HUES48 (cell line): ENCODE measurements around the gene LAMB2.
A peak's percentile ranks its signal among the peaks of the same experiment; 100 is the strongest.

Experiments used
- H3K27ac ChIP-seq: one replicate; pipeline ENCODE4 v1.7.0; 2013; ENCODE audit warnings: low read depth, low read length, inconsistent platforms
- H3K27me3 ChIP-seq: 2 replicates; pipeline ENCODE4 v1.6.1; 2013; ENCODE audit warnings: mild to moderate bottlenecking, low read length; ENCODE audit not compliant: control insufficient read depth, insufficient read depth
- H3K36me3 ChIP-seq: 2 replicates; pipeline ENCODE4 v1.6.1; 2013; ENCODE audit warnings: low read length; ENCODE audit not compliant: control insufficient read depth, insufficient read depth
- H3K4me1 ChIP-seq: 2 replicates; pipeline ENCODE4 v1.6.1; 2013; ENCODE audit warnings: mild to moderate bottlenecking, low read length; ENCODE audit not compliant: control insufficient read depth, insufficient read depth
- H3K4me3 ChIP-seq: 2 replicates; pipeline ENCODE4 v1.5.1; 2013; ENCODE audit warnings: mild to moderate bottlenecking, low read depth, low read length
- H3K9ac ChIP-seq: 2 replicates; pipeline ENCODE4 v1.6.1; 2013; ENCODE audit warnings: mild to moderate bottlenecking, low read depth, low read length, moderate library complexity
- H3K9me3 ChIP-seq: 2 replicates; pipeline ENCODE4 v1.6.1; 2013; ENCODE audit warnings: low read length; ENCODE audit not compliant: control insufficient read depth, insufficient read depth

The LAMB2 gene

GRCh38 chr3:49120438-49121131 is 12.3 kb downstream of the LAMB2 start, which contains the start of gene USP19:
TSS of gene USP19 (minus strand) at chr3:49120823. CDS start at chr3:49119145, 1,678 bp downstream.
- no peaks in the 10 kb centered on the region for H3K27me3 ChIP-seq
- peaks cover 72% of the 10 kb centered on the region for H3K36me3 ChIP-seq
- no peaks in the 10 kb centered on the region for H3K4me1 ChIP-seq
- peak within 1 kb of the TSS; percentile 96 for H3K27ac ChIP-seq
- peak within 1 kb of the TSS; percentile 94 for H3K9ac ChIP-seq
- H3K4me3 ChIP-seq = peak within 1 kb of the TSS; percentile 97
- H3K9me3 ChIP-seq = no peaks in the 10 kb centered on the region

GRCh38 chr3:49120096-49120437 is 12.8 kb downstream of the LAMB2 start:
- peak overlapping the region; percentile 96 for H3K27ac ChIP-seq

GRCh38 chr3:49119439-49119838 is 13.4 kb downstream of the LAMB2 start:
- H3K4me3 ChIP-seq = peak overlapping the region; percentile 97
- H3K27ac ChIP-seq = no peak overlapping the region
- H3K36me3 ChIP-seq = peaks cover 75% of the 10 kb centered on the region
- H3K9me3 ChIP-seq = no peaks in the 10 kb centered on the region
- no peaks in the 10 kb centered on the region for H3K4me1 ChIP-seq
- H3K9ac ChIP-seq = no peak overlapping the region; the same call in 1 of the 2 replicates
- no peaks in the 10 kb centered on the region for H3K27me3 ChIP-seq

More at GRCh38 chr3:49120096-49120437, 12.8 kb downstream of the LAMB2 start:
- H3K9me3 ChIP-seq = no peaks in the 10 kb centered on the region
- peaks cover 74% of the 10 kb centered on the region for H3K36me3 ChIP-seq
- H3K9ac ChIP-seq = peak overlapping the region; percentile 94
- H3K4me1 ChIP-seq = no peaks in the 10 kb centered on the region
- H3K4me3 ChIP-seq = peak overlapping the region; percentile 97
- H3K27me3 ChIP-seq = no peaks in the 10 kb centered on the region

- no peak overlapping the region for H3K9ac ChIP-seq
- no peaks in the 10 kb centered on the region for H3K27me3 ChIP-seq
- no peak overlapping the region for H3K4me3 ChIP-seq
- H3K27ac ChIP-seq = no peak overlapping the region
- H3K36me3 ChIP-seq = peaks cover 75% of the 10 kb centered on the region
- H3K9me3 ChIP-seq = no peaks in the 10 kb centered on the region
- no peaks in the 10 kb centered on the region for H3K4me1 ChIP-seq
These were observed 13.8 kb downstream of the LAMB2 start for GRCh38 chr3:49119036-49119435.

- H3K9ac ChIP-seq = no peak overlapping the region
- no peak overlapping the region for H3K27ac ChIP-seq
- H3K27me3 ChIP-seq = no peaks in the 10 kb centered on the region
- no peaks in the 10 kb centered on the region for H3K4me1 ChIP-seq
- peaks cover 96% of the 10 kb centered on the region for H3K36me3 ChIP-seq
- H3K9me3 ChIP-seq = no peaks in the 10 kb centered on the region
- no peak overlapping the region for H3K4me3 ChIP-seq
These were observed 20.6 kb downstream of the LAMB2 start for GRCh38 chr3:49112262-49112661.

GRCh38 chr3:49111347-49111746 is 21.5 kb downstream of the LAMB2 start:
- Histone ChIP-seq H3K9ac (no peak overlapping the region), H3K4me1 (no peaks in the 10 kb centered on the region), H3K36me3 (peaks cover 88% of the 10 kb centered on the region), H3K27ac (no peak overlapping the region), H3K4me3 (no peak overlapping the region), H3K9me3 (no peaks in the 10 kb centered on the region), H3K27me3 (no peaks in the 10 kb centered on the region)

GRCh38 chr3:49110780-49111179 is 22.1 kb downstream of the LAMB2 start:
- Histone ChIP-seq H3K9ac (no peak overlapping the region), H3K27ac (no peak overlapping the region), H3K36me3 (peaks cover 82% of the 10 kb centered on the region), H3K9me3 (no peaks in the 10 kb centered on the region), H3K27me3 (no peaks in the 10 kb centered on the region), H3K4me1 (no peaks in the 10 kb centered on the region), H3K4me3 (no peak overlapping the region)

- Histone ChIP-seq H3K4me1 (0 out of 2 replicates have a peak, but pooled peaks cover 4% of the 10 kb centered on the region), H3K4me3 (no peak overlapping the region), H3K9ac (no peak overlapping the region), H3K9me3 (no peaks in the 10 kb centered on the region), H3K36me3 (peaks cover 63% of the 10 kb centered on the region), H3K27ac (no peak overlapping the region), H3K27me3 (no peaks in the 10 kb centered on the region)
These were observed 24.5 kb downstream of the LAMB2 start for GRCh38 chr3:49108346-49108745.

GRCh38 chr3:49104427-49105291 is 28.2 kb downstream of the LAMB2 start, which contains the start of gene QARS1:
TSS of gene QARS1 (minus strand) at chr3:49104757. CDS start at chr3:49104733, 24 bp downstream.
- Histone ChIP-seq H3K4me1 (0 out of 2 replicates have a peak, but pooled peaks cover 4% of the 10 kb centered on the region), H3K4me3 (peak within 1 kb of the TSS; percentile 90), H3K36me3 (peaks cover 66% of the 10 kb centered on the region), H3K9ac (peak within 1 kb of the TSS; percentile 96), H3K27me3 (no peaks in the 10 kb centered on the region), H3K9me3 (no peaks in the 10 kb centered on the region), H3K27ac (peak within 1 kb of the TSS; percentile 98)

- Histone ChIP-seq H3K4me1 (0 out of 2 replicates have a peak, but pooled peaks cover 4% of the 10 kb centered on the region), H3K36me3 (peaks cover 66% of the 10 kb centered on the region), H3K9me3 (no peaks in the 10 kb centered on the region), H3K4me3 (peak overlapping the region; percentile 90), H3K9ac (peak overlapping the region; percentile 96), H3K27me3 (no peaks in the 10 kb centered on the region), H3K27ac (peak overlapping the region; percentile 98)
These were observed 28.8 kb downstream of the LAMB2 start for GRCh38 chr3:49104052-49104426.
